Measurements from ENCODE around the gene ERBB4. TPM values are rescaled to one million over a fixed set of nuclear protein-coding genes. Genes with fewer than 3 reads are reported as not detected.
"Not testable (repeated sequence)": the region's sequence is repeated elsewhere in the genome, so short reads cannot be mapped to it uniquely, and the experiment has no call there.

ERBB4 gene
- total RNA-seq, 1 donor = 5.8 TPM

DNA sequence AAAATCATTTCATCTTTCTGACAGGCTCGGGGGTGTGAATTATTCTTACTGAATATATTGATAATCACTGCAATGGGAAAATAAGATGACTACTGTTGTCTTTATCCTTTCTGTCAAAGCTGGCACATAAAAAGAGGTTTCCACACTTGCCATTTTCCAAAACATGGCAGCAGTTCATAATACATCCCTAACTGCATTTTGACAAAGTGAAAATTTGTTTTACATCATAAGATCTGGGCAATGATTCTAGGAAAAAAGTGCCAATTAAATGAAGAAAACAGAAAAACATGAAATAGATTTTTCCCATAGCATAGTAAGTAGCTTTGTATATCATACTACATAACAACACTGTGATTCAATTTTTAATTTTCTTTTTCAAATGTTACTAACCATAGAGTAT is 65.4 kb downstream of the ERBB4 start:
- DNase-seq (ENCODE audit: low read depth) = no peak
- no peak overlapping the region for H3K4me3 ChIP-seq (ENCODE audit: low read depth, low read length)
- no peak for TF ChIP-seq CTCF (IDR thresholded peaks at IDR 0.05; ENCODE audit: insufficient read depth, low read length)

DNA sequence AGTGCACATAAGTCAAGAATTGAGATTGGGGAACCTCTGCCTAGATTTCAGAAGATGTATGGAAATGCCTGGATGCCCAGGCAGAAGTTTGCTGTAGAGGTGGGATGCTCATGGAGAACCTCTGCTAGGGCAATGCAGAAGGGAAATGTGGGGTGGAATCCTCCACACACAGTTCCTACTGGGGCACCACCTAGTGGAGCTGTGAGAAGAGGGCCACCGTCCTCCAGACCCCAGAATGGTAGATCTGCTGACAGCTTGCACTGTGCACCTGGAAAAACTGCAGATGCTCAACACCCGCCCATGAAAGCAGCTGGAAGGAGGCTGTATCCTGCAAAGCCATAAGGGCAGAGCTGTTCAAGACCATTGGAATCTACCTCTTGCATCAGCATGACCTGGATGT is 71.1 kb downstream of the ERBB4 start:
- H3K4me3 ChIP-seq (ENCODE audit: low read depth, low read length); DNase-seq (ENCODE audit: low read depth): not testable (repeated sequence)

DNA sequence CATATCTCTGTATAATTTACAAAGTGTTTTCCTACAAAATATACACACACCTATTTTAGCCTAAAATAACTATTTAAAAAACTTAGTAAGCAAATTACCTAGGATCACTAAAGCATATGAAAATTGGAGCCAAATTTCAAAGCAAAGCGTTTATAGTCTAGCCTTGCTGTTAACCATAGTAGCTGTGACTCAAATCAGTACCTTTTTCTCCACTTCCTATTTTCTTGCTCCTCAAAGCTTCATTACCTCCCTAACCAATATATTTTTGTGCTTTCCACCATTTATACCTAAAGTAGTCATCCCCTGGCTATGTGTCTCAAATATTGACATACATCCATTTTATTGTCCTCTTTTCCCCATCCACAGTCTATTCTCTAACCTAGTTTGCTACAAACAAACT is 73.1 kb downstream of the ERBB4 start:
- DNase-seq (ENCODE audit: low read depth) = no peak
- no peak overlapping the region for H3K4me3 ChIP-seq (ENCODE audit: low read depth, low read length)
- no peak for TF ChIP-seq CTCF (IDR thresholded peaks at IDR 0.05; ENCODE audit: insufficient read depth, low read length)

DNA sequence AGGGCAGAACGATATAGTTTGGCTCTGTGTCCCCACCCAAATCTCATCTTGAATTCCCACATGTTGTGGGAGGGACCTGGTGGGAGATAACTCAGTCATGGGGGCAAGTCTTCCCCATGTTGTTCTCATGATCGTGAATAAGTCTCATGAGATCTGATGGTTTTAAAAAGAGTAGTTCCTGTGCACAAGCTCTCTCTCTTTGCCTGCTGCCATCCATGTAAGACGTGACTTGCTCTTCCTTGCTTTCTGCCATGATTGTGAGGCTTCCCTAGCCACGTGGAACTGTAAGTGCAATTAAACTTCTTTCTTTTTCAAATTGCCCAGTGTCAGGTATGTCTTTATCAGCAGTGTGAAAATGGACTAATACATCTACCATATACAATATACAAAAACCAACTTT is 76.9 kb downstream of the ERBB4 start:
- H3K4me3 ChIP-seq (ENCODE audit: low read depth, low read length); DNase-seq (ENCODE audit: low read depth): not testable (repeated sequence)

GRCh38 chr2:212454149-212454548 is 84.5 kb downstream of the ERBB4 start:
- TF ChIP-seq CTCF (IDR thresholded peaks at IDR 0.05; ENCODE audit: insufficient read depth, low read length) = no peak
- DNase-seq (ENCODE audit: low read depth) = no peak
- no peak overlapping the region for H3K4me3 ChIP-seq (ENCODE audit: low read depth, low read length)

DNA sequence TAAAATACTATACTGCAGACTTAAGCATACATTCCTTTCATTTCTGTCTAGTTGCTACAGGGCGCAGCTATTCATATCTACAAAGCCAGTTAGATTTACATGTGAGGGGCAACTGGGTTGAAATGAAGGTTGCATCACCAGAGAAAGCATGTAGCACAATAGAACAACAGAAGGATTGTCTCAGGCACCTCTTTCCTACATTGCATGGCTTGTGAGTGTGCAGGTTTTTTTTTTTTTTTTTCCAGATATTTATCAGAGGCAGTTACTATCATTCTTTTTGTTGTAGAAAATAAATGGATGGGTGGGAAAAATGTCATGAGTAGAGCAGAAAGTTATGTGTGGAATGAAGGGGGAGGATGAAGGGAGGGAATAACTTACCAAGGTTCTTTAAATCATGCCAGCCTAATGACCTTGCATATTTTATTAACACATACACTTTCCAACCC is 86.8 kb downstream of the ERBB4 start:
- peak; percentile 80 for DNase-seq (ENCODE audit: low read depth)
- no peak overlapping the region for H3K4me3 ChIP-seq (ENCODE audit: low read depth, low read length)
- no peak for TF ChIP-seq CTCF (IDR thresholded peaks at IDR 0.05; ENCODE audit: insufficient read depth, low read length)

DNA sequence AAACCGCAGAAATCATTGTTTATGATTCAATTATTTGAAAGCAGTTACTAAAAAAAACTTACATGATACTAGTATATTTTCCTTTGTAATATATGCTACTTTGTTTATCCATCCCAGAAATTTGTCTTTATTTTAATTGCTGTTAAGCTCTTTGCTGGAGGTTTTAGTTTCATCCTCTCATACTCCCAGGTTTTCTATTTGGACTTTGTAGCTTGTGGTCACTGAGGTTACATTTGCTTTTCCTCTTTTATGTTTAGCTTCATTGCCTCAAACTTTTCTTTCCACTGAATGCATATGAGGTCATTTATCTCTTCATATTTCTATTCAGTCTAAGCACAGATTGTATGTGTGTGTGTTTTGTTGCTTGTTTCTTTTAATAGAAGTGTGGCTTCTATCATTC is 89.9 kb downstream of the ERBB4 start:
- TF ChIP-seq CTCF (IDR thresholded peaks at IDR 0.05; ENCODE audit: insufficient read depth, low read length) = no peak
- DNase-seq (ENCODE audit: low read depth) = no peak
- no peak overlapping the region for H3K4me3 ChIP-seq (ENCODE audit: low read depth, low read length)

- TF ChIP-seq CTCF (IDR thresholded peaks at IDR 0.05; ENCODE audit: insufficient read depth, low read length) = no peak
Measured at GRCh38 chr2:212441821-212442220, 96.8 kb downstream of the ERBB4 start.

More at GRCh38 chr2:212441821-212442220, 96.8 kb downstream of the ERBB4 start:
- no peak for DNase-seq (ENCODE audit: low read depth)
- no peak overlapping the region for H3K4me3 ChIP-seq (ENCODE audit: low read depth, low read length)

Data from fibroblast of the aortic adventitia (primary cell).